Posterior cingulate gyrus (tissue), 11 donors: ENCODE measurements around the gene SMPD2.
"Not testable (repeated sequence)": the region's sequence is repeated elsewhere in the genome, so short reads cannot be mapped to it uniquely, and the experiment has no call there.

ENCODE experiments used
- DNase-seq, 10 donors: peaks; one replicate each; pipeline versions ENCODE4 v3.0.0 to v3.0.0-alpha.2; 2020 to 2021; ENCODE audit warnings: mixed read lengths in 3 of 10
- intact Hi-C: fragments of 100-400 bp; cut with DNase I; formaldehyde crosslinking; loops from one replicate; pipeline ENCODE4 v1.15.1; 2023

The SMPD2 gene

GRCh38 chr6:109456710-109457561, 16.4 kb downstream of the SMPD2 start:
- intact Hi-C loops, result no loop called here

GRCh38 chr6:109457562-109457996, 17.1 kb downstream of the SMPD2 start:
- intact Hi-C loops, result no loop called here
- no peak for DNase-seq

More at GRCh38 chr6:109456710-109457561, 16.4 kb downstream of the SMPD2 start:
- DNase-seq, result peak in 1 of 10 donors; percentile 86

- intact Hi-C loops, result no loop called here
- no peak for DNase-seq
Measured at GRCh38 chr6:109458774-109459531, 18.4 kb downstream of the SMPD2 start.

- DNase-seq, result no peak
- intact Hi-C loops, result no loop called here
Measured at GRCh38 chr6:109460161-109460829, 19.8 kb downstream of the SMPD2 start.

- DNase-seq, intact Hi-C loops: not testable (repeated sequence)
Measured at GRCh38 chr6:109461205-109461604, 20.7 kb downstream of the SMPD2 start.

- no peak for DNase-seq
- intact Hi-C loops, result no loop called here
Measured at GRCh38 chr6:109461733-109462526, 21.4 kb downstream of the SMPD2 start.

GRCh38 chr6:109465772-109466171, 25.2 kb downstream of the SMPD2 start:
- peak in 7 of 10 donors; percentile 39 to 93 (median 55) for DNase-seq
- intact Hi-C loops, result no loop called here

GRCh38 chr6:109466212-109466923, 25.8 kb downstream of the SMPD2 start:
- intact Hi-C loops, result no loop called here
- no peak for DNase-seq

- DNase-seq, result no peak
- intact Hi-C loops, result no loop called here
Measured at GRCh38 chr6:109467696-109468095, 27.2 kb downstream of the SMPD2 start.

- intact Hi-C loops, result no loop called here
- no peak for DNase-seq
Measured at GRCh38 chr6:109469591-109470189, 29.2 kb downstream of the SMPD2 start.

- intact Hi-C loops, result no loop called here
- DNase-seq, result no peak
Measured at GRCh38 chr6:109471105-109471810, 30.7 kb downstream of the SMPD2 start.

GRCh38 chr6:109472132-109472995, 31.8 kb downstream of the SMPD2 start:
- peak in 6 of 10 donors; percentile 25 to 93 (median 70) for DNase-seq
- intact Hi-C loops, result no loop called here

- DNase-seq, result no peak
- intact Hi-C loops, result no loop called here
Measured at GRCh38 chr6:109473120-109473519, 32.6 kb downstream of the SMPD2 start.

GRCh38 chr6:109474995-109475394, 34.5 kb downstream of the SMPD2 start:
- DNase-seq, result no peak
- intact Hi-C loops, result no loop called here

- DNase-seq, result no peak
- intact Hi-C loops, result no loop called here
Measured at GRCh38 chr6:109475625-109476024, 35.1 kb downstream of the SMPD2 start.

- no peak for DNase-seq
Measured at GRCh38 chr6:109477184-109477583, 36.7 kb downstream of the SMPD2 start.

GRCh38 chr6:109477725-109478124, 37.2 kb downstream of the SMPD2 start:
- intact Hi-C loops, result no loop called here
- no peak for DNase-seq

More at GRCh38 chr6:109477184-109477583, 36.7 kb downstream of the SMPD2 start:
- intact Hi-C loops, result no loop called here
